ENCODE measurements around the gene HOXB4. TPM values are rescaled to one million over a fixed set of nuclear protein-coding genes. Genes with fewer than 3 reads are reported as not detected.

Gene HOXB4
- total and polyA plus RNA-seq, 10 of the 15 experiments (the other 5 are each of a cell fraction or from before 2014, with no cell fraction given) = 0.35 to 5.8 (median 3.0) TPM

- 41% methylated on average over 15 of the region's 15 CpGs for WGBS (ENCODE audit: insufficient coverage, insufficient replicate concordance, low lambda C conversion rate, missing lambda C conversion rate)
- Histone ChIP-seq H3K4me2 (ENCODE audit: control insufficient read depth, insufficient read depth) (no peak overlapping the region), H3K9me3 (replicated peaks; ENCODE audit: control insufficient read depth, insufficient read depth, low read length) (no peaks in the 10 kb centered on the region), H2AFZ (ENCODE audit: control insufficient read depth, low read depth, low read length) (no peak overlapping the region), H3K27me3 (replicated peaks in 1 of 2; ENCODE audit: control insufficient read depth in 2 of 2, insufficient read depth in 2 of 2, low read length in 1 of 2) (peaks cover 29 to 46% of the 10 kb centered on the region in 2 experiments), H3K9ac (ENCODE audit: control insufficient read depth, insufficient read depth, low read length) (no peak overlapping the region), H3K4me3 (no peak overlapping the region), H3K27ac (ENCODE audit: control insufficient read depth, insufficient read depth) (no peak overlapping the region), H3K4me1 (ENCODE audit: control insufficient read depth, insufficient read depth, low read length) (peaks cover 2% of the 10 kb centered on the region), H3K36me3 (ENCODE audit: control insufficient read depth in 2 of 2, insufficient read depth in 2 of 2, low read length in 1 of 2) (no peaks in the 10 kb centered on the region), H3K79me2 (ENCODE audit: control insufficient read depth, insufficient read depth, low read length) (no peaks in the 10 kb centered on the region), H4K20me1 (ENCODE audit: control insufficient read depth, insufficient read depth) (no peaks in the 10 kb centered on the region)
- CTCF ChIA-PET = interaction anchor here (0.7 to 2.1 kb wide), 11 partner anchors 8 to 591 kb away, joined by 3 to 14 read pairs (median 4); no protein-coding TSS in a partner anchor
- TF ChIP-seq YBX1 (IDR thresholded peaks at IDR 0.05) = no peak
- TF ChIP-seq MEF2A (IDR thresholded peaks at IDR 0.05; ENCODE audit: insufficient read depth, low read depth, low read length) = no peak
- no peak for TF ChIP-seq HCFC1 (IDR thresholded peaks at IDR 0.05; ENCODE audit: low read length)
- TF ChIP-seq EGR1 (IDR thresholded peaks at IDR 0.05; ENCODE audit: borderline replicate concordance in 1 of 2, low read depth in 2 of 2, low read length in 2 of 2) = no peak
- no peak for TF ChIP-seq SP1 (IDR thresholded peaks at IDR 0.05; ENCODE audit: low read depth, low read length)
- no peak for TF ChIP-seq CEBPB (IDR thresholded peaks at IDR 0.05; ENCODE audit: borderline replicate concordance in 1 of 2, low read depth in 2 of 2, low read length in 2 of 2)
- TF ChIP-seq E2F4 (IDR thresholded peaks at IDR 0.05; ENCODE audit: low read depth, low read length) = no peak
- TF ChIP-seq IRF4 (IDR thresholded peaks at IDR 0.05; ENCODE audit: low read depth, low read length) = no peak
- no peak for TF ChIP-seq IRF3 (IDR thresholded peaks at IDR 0.05)
- TF ChIP-seq YY1 (IDR thresholded peaks at IDR 0.05; ENCODE audit: low read depth, low read length) = no peak
- no peak for TF ChIP-seq PML (IDR thresholded peaks at IDR 0.05; ENCODE audit: low read length)
- TF ChIP-seq SMAD5 (IDR thresholded peaks at IDR 0.05; ENCODE audit: low read depth) = no peak
- TF ChIP-seq EZH2 (IDR thresholded peaks at IDR 0.05; ENCODE audit: borderline replicate concordance, control insufficient read depth, low read depth, low read length) = no peak
- no peak for TF ChIP-seq SUPT20H (IDR thresholded peaks at IDR 0.05; ENCODE audit: borderline replicate concordance, control insufficient read depth, low read depth, low read length)
- TF ChIP-seq RBBP5 (conservative IDR thresholded peaks at IDR 0.05) = no peak
- TF ChIP-seq MEF2B (IDR thresholded peaks at IDR 0.05; ENCODE audit: partially characterized antibody, poor library complexity, severe bottlenecking) = no peak
- no peak for ATAC-seq
- SMC1A ChIA-PET (ENCODE audit: uncharacterized antibody, unreplicated experiment) = interaction anchor here (1.1 to 1.8 kb wide), 3 partner anchors 10 to 280 kb away, joined by 3 to 5 read pairs (median 3); partner anchors contain the start of gene HOXB9
- BruUV-seq (replicated peaks) = no TSS peak
- intact Hi-C loops (cut with micrococcal nuclease; ENCODE audit: unreplicated experiment) (loop anchor here (5.0 kb wide), 1 partner anchor 355 kb away; no protein-coding TSS in a partner anchor), in situ Hi-C loops (cut with MboI) (no loop called here)
- RAD21 ChIA-PET (ENCODE audit: unreplicated experiment) = interaction anchor here (1.0 to 1.9 kb wide), 3 partner anchors 24 to 592 kb away, joined by 3 to 7 read pairs (median 7); partner anchors contain the start of gene HOXB5
- DNase-seq (ENCODE audit: low read depth, low spot score) = no peak
- FAIRE-seq = no peak
- POLR2A ChIA-PET = no interaction called here
These were observed 38.7 kb upstream of the HOXB4 start for GRCh38 chr17:48616717-48617470.

Data from GM12878 (cell line).